Measurements from ENCODE around the gene KCTD18.

Gene KCTD18

DNA sequence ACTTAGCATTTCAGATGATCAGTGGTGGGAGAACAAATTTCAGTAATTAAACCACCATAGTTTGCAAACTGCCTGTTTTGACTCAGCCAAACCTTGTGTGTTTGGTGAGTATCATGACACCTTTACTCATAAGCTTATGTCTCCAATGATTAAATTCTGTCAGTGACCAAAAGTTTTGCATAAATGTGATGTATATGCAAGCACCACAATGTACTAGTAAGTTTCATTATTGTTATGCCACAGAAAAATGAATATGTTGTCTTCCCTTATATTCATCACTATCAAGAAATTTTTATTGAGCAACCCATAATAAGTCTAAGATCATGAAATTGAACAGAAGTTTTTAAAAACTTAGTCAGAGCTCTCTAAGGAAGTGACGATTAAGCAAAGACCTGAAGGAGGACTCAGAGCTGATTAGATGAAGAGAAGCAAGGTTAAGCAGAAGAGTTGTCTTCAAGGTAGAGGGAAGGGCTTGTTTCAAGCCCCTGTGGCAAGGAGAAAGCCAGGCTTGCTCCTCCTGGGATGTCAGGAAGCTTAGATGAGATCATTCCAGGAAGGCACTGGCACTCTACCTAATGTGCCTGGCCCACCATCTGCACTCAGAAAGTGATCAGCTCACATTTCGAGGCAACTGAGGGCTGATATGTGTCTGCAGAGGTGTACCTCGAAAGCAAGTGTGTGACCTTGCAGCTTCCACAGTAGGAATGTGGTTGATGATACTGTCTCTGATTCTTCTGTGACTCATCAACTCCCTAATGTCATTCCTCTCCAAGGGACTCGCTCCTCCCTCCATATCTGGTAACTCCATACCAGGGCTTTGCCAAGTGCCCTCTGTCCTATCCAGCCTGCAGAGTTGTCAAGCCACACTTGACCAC, 54.7 kb downstream of the KCTD18 start:
- no peak for TF ChIP-seq GATA2 (IDR thresholded peaks at IDR 0.05; ENCODE audit: low read depth, low read length)
- no peak for TF ChIP-seq GATA3 (IDR thresholded peaks at IDR 0.05; ENCODE audit: low read depth, low read length)

GRCh38 chr2:200453853-200454534, 55.9 kb downstream of the KCTD18 start:
- no peak for TF ChIP-seq GATA2 (IDR thresholded peaks at IDR 0.05; ENCODE audit: low read depth, low read length)
- TF ChIP-seq GATA3 (IDR thresholded peaks at IDR 0.05; ENCODE audit: low read depth, low read length): no peak

GRCh38 chr2:200453142-200453852, 56.6 kb downstream of the KCTD18 start:
- TF ChIP-seq GATA2 (IDR thresholded peaks at IDR 0.05; ENCODE audit: low read depth, low read length) (no peak), GATA3 (IDR thresholded peaks at IDR 0.05; ENCODE audit: low read depth, low read length) (no peak)

- TF ChIP-seq GATA2 (IDR thresholded peaks at IDR 0.05; ENCODE audit: low read depth, low read length) (no peak), GATA3 (IDR thresholded peaks at IDR 0.05; ENCODE audit: low read depth, low read length) (no peak)
These were observed 57.5 kb downstream of the KCTD18 start for GRCh38 chr2:200452377-200452776.

GRCh38 chr2:200451511-200451910, 58.4 kb downstream of the KCTD18 start:
- TF ChIP-seq GATA3 (IDR thresholded peaks at IDR 0.05; ENCODE audit: low read depth, low read length) (no peak), GATA2 (IDR thresholded peaks at IDR 0.05; ENCODE audit: low read depth, low read length) (no peak)

- TF ChIP-seq GATA3 (IDR thresholded peaks at IDR 0.05; ENCODE audit: low read depth, low read length): no peak
- TF ChIP-seq GATA2 (IDR thresholded peaks at IDR 0.05; ENCODE audit: low read depth, low read length): no peak
These were observed 59.6 kb downstream of the KCTD18 start for GRCh38 chr2:200450288-200450687.

DNA sequence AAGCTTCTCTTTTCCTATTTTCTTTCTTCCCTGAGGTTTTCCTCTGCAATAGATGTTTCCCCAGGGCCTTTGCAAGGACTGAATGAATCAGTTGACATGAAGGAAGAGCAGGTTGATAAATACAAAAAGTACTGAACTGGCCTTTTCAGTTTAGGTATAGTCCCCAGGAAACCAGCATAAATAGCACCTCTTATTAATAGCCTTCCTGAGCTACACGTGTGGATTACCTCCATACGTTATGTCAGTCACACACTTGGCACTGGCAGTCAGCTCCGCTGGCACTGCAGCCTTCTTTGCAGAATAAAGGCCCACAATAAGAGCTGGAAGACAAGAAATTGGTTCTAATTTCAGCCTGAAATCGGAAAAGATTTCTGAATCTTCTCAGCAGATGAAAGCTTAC, 60.7 kb downstream of the KCTD18 start:
- TF ChIP-seq GATA3 (IDR thresholded peaks at IDR 0.05; ENCODE audit: low read depth, low read length): no peak
- no peak for TF ChIP-seq GATA2 (IDR thresholded peaks at IDR 0.05; ENCODE audit: low read depth, low read length)

DNA sequence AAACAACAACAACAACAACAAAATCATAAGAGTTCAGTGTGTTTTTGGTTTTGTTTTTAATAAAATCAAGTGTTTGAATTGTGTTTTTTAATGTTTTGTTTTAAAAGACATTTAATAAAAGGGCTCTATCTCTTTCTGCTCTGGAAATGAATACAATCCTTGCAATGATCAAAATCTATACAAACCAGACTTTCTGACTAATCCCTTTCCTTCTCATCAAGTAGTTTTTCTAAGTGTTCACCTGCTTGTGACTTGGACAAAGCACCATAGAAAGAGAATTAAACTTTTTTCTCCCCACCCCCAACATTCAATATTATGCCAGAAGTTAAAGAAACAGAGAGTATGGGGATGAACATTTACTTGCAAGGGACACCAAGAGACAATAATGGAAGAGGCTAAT, 61.4 kb downstream of the KCTD18 start:
- TF ChIP-seq GATA2 (IDR thresholded peaks at IDR 0.05; ENCODE audit: low read depth, low read length): no peak
- TF ChIP-seq GATA3 (IDR thresholded peaks at IDR 0.05; ENCODE audit: low read depth, low read length): no peak

- TF ChIP-seq GATA2 (IDR thresholded peaks at IDR 0.05; ENCODE audit: low read depth, low read length): no peak
- TF ChIP-seq GATA3 (IDR thresholded peaks at IDR 0.05; ENCODE audit: low read depth, low read length): no peak
These were observed 62.6 kb downstream of the KCTD18 start for GRCh38 chr2:200447139-200447855.

GRCh38 chr2:200446612-200447011, 63.3 kb downstream of the KCTD18 start:
- TF ChIP-seq GATA3 (IDR thresholded peaks at IDR 0.05; ENCODE audit: low read depth, low read length) (no peak), GATA2 (IDR thresholded peaks at IDR 0.05; ENCODE audit: low read depth, low read length) (no peak)

- TF ChIP-seq GATA3 (IDR thresholded peaks at IDR 0.05; ENCODE audit: low read depth, low read length) (no peak), GATA2 (IDR thresholded peaks at IDR 0.05; ENCODE audit: low read depth, low read length) (no peak)
These were observed 64.6 kb downstream of the KCTD18 start for GRCh38 chr2:200445284-200445683.

DNA sequence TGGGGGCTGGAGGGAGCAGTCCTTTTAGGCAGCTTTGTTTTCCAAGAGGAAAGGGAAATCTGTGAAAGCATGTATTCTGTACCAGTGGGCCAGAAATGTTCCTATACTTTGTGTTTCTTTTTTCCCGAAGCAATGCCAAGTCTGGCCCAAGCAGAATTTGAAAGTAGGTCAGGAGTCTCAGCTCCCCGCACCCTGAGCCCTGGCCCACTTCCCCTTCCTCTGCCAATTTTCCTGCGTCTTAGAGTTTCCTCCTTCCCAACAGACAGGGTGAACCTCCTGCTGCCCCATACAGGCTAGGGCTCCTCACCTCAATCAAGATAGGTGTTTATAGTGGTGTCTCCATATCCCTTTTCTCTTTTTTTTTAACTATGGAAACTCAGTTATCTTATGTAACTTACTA, 65.3 kb downstream of the KCTD18 start:
- TF ChIP-seq GATA2 (IDR thresholded peaks at IDR 0.05; ENCODE audit: low read depth, low read length) (no peak), GATA3 (IDR thresholded peaks at IDR 0.05; ENCODE audit: low read depth, low read length) (no peak)

GRCh38 chr2:200443916-200444315, 66.0 kb downstream of the KCTD18 start:
- no peak for TF ChIP-seq GATA2 (IDR thresholded peaks at IDR 0.05; ENCODE audit: low read depth, low read length)
- TF ChIP-seq GATA3 (IDR thresholded peaks at IDR 0.05; ENCODE audit: low read depth, low read length): no peak

- TF ChIP-seq GATA3 (IDR thresholded peaks at IDR 0.05; ENCODE audit: low read depth, low read length) (no peak), GATA2 (IDR thresholded peaks at IDR 0.05; ENCODE audit: low read depth, low read length) (no peak)
These were observed 66.5 kb downstream of the KCTD18 start for GRCh38 chr2:200443376-200443775.
